ENCODE results near the gene ANKS1B.

Gene ANKS1B

DNA sequence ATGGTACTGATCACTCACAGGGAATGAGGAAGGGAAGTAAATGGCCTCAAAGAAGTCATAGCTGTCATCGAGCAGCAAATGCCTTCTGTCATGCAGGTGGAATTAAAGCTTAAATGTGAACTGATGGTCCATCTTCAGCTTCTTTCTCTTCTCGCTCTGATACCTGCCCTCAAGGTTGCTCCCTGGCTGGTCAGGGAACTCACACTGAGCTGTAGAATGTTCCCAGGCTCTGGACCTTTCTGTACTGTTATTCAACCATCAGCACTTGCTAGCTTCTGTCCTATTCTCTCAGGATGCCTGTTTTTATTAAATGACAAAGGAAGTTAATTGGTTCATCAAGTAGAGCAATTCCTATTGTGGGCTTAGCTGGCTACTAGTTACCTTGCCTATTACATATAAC is 875.8 kb downstream of the ANKS1B start:
- DNase-seq = no peak

DNA sequence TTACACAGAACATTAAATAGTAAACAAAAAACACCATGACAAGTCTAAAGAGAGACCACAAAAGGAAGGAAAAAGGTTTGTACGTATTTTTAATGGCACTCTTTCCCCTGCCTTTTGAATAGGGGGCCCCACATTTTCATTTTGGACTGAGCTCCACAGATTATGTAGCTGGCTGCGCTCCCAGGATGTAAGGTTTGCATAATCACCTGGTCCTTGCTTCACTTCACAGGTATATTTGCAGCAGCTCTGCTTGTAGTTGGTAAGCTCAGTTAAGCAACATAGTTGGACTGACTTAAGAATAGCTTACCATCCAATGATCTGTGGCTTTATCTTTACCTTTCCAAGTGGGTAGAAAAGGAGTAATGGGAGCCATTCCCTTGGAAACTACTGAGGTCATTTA is 885.0 kb downstream of the ANKS1B start:
- no peak for DNase-seq

DNA sequence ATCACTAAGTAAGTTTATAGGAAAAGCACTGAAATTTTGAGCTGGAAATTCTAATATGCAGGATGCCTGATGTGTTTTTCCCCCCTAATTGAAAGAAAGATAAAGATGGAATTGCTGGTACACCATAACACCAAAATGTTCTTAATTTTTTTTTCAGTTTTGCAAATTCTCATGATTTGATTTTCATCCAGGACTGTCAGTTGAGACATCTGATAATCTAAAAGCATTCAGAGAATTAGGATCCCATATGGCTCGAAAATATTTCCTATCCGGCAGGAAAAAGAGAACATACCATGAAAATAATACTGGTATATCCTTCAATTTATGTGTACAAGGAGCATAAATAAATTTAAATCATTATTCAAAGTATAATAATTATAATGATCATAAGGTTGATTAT is 887.6 kb downstream of the ANKS1B start:
- DNase-seq = no peak

DNA sequence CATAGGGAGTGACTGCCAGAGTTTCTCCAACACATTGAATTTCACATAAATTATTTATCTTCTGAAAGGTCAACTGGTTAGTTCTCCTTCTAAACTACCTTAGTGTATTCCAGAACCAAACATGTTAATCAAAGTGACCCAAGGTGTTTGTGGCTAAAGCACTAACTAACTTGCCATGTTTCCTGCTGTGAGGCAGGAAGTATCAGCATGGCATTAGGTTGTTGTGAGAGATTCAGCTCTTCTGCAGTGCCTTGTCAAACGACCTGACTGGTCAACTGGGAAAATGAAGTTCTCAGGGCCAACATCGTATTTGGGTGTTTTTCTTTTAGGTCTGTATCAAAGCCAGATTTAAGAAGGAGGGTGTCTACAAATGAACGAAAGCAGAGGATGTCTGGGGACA is 891.6 kb downstream of the ANKS1B start:
- no peak for DNase-seq

DNA sequence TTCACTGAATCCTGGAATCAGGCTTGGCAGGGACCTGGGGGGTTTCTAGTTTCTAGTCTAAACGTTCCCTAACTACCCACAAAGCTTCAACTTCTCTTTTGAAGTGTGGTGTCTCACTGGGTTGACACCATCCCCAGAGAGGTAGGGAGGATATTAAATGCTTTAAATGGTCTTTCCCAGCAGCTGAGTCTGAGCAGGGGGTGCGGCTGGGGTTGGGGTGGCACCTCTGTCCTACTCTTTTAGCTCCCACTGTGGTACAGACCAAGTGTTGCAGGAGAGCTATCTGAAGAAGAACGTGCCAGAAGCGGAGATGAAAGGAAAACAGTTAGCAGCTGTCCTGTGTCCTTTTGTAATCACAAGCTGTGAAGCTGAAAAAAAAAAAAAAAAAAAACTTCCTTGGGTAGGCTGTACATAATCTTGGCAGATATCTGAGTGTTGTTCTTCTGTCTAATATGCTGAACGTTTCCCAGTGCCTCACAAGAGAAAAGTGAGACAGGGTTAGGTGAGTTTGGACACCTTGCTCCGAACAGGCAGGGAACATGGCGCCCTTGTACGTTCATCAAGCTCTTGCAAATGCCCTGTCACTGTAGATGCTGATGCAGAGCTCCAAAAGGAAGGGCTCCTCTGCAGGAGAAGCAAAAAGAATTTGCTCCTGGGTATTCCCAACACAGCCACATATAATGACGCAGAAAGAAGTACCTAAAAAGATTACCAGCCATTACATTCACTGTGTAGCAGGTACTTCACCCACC is 892.5 kb downstream of the ANKS1B start:
- no peak for DNase-seq

DNA sequence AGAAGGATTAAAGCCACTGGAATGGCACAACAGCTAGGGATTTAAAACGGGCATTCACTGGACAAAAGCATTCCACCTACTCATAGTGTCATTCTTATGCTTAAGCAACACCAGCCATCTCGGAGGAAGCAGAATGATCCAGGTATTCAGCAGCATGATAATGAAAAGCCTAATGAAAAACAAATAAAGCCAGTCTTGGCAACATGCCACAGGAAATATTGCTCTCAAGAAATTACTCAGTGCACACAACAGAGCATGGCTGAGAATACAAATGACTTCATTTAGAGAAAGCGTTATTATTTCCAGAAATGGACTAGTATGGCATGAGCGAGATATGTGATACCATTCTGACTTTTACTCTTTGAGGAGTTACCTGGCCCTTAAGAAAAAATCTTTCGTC is 897.5 kb downstream of the ANKS1B start:
- DNase-seq = no peak

DNA sequence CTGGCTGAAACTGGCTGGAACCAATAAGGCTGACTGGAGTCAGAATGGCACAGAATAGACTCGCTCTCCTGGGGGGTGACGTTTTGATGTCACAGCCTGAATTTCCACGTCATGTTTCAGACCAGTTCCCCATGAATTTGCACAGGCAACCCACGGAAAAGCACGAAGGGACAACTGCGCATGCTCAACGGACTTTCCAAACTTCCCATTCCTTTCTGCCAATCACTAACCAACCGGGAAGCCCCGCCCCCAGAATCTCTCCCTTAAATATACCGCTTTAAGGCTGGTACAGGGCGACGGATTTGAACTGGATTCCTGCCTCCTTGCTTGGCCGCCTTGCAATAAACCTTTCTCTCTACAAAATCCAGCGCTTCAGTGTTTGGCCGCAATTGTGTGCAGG is 904.9 kb downstream of the ANKS1B start:
- DNase-seq = no peak

DNA sequence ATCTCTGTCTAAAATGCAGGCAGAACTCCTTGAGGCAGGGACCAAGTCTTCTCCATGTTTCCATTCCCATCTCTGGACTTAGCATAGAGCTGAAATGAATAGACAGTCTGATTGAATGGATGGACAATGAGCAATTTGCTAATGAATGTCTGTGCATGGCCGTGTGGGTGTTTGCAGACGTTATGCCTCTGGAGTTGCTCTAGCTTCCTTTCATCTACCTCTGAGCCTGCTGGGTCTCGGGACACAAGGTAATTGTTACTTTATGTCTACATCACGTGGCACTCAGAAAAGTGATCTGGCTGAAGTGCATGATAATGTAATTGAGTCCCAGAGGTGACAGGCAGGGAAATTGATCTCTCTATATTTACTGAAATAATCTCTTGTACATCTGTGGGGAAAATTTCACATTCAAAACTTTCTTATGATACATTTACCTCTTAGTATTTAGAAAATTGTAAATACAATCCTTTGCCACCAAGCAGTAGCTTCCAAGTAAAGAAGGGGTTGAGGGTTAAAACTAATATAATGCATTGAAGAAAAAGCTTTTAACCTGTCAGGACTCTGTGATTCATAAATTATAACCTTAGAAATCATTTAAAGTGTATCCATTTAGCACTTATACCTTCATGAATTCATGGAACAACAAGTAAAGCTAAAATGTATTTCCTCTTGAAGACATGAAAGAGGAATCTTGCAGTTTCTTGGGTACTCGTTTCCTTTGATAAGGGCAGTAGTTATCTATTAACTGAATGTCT is 915.6 kb downstream of the ANKS1B start:
- no peak for DNase-seq

DNA sequence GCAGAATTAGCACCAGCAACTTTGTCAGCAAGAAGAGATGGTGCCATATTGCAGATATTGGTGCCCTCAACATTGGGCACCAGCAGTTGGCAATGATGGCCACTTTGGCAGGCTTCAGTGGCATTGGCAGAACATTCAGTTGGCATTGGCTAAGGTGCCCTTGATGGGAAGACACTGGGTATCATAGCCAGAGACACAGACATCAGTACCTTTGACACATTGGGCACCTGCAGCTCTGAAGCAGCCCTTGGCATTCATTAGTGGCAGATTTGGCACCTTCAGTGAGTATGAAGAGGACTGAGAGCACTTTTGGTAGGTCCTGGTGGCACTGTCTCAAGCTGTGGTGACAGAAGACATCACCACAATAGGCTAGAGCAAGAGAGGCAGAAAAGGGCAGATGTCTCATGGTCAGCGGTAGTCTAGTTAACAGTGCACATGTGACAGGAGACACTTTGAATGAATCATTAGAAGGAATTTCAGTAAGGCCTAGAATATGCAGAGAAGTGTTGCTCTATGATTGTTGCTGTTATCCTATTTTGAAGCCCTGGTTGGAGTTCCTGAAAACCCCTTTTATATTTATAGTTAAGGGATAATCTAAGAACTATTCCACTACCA is 917.5 kb downstream of the ANKS1B start:
- no peak for DNase-seq

DNA sequence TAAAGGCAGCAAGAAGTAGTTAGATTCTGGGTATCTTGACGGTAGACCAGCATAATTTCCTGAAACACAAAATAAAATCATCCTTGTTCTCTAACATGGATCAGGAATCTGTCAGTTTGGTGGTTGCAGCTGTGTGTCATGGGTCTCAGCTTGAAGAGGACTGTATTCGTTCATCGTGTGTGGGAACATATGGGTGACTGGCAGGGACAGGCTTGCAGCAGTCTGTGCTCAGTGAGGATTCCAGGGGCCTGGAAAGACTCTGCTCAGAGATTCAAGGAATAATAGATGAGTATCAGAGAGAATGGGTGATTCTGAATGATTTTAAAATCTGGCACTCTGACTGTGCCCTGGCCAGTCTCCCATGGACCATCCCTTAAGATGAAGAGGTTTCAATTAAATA is 918.0 kb downstream of the ANKS1B start:
- DNase-seq = no peak

DNA sequence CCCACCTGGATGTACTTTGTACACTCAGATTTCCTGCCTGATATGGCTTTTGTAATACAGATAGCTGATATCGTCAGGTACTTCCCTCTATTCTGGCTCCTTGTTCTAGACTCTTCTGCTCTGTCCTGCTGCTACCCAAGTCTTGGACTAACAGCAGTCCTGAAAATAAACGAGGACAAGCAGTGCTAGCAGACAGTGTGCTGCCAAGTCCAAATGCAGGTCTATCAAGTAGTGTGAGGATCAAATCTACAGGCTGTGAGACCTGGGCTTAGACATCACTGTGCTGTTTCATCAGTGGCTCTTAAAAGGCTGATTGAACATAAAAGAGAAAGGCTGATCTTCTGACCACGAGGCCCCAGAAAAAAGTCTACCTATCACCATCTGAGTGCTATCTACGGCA is 921.6 kb downstream of the ANKS1B start:
- DNase-seq = no peak

DNA sequence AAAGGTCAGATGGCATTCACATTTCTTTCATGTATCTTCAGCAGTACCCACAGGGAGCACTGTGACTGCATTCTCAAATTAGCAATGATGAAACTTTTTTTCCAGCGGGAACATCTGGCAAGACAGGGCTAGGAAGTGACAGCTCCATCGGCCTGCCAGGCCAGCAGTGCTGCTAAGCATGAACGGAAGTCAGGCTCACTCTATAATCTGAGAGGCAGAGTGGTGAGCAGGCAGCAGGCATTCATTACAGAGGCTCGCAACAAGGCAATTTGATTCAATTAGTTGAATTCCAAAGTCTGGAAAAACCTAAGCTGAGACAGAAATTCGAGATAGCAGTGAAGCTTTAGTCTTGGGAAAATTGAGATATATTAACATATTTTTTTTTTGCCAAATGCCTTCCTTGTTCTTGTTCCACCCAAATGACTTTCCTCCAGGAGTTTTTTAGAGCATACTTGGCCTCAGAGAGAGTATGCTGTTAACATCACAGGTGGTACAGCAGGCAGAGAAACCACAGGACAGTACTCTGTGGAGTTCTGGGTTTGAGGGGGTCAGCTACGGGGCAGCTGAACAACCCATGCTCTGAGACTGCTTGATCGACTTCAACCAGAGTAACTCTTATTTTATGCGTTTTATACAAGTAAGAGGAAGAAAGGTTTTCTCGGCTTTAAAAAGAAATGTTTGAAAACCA is 924.8 kb downstream of the ANKS1B start:
- DNase-seq = no peak

DNA sequence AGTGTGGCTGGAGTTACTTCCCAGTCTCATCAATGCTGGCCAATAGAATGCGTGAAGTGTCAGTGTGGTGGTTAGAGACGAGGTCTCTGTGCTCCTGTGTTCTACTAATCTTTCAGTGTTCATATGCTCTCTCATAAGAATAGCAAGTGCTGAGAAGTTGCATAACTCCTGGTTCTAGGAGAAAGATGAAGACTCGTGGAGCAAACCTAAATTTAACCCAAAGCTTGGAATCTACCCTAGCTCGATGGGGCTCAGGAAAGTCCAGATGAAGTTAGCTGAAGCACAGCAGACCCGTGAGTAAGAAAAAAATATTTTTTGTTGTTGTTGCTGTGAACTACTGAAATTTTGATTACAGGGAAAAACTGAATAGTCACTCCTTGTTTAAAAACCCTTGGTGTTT is 927.1 kb downstream of the ANKS1B start:
- no peak for DNase-seq

DNA sequence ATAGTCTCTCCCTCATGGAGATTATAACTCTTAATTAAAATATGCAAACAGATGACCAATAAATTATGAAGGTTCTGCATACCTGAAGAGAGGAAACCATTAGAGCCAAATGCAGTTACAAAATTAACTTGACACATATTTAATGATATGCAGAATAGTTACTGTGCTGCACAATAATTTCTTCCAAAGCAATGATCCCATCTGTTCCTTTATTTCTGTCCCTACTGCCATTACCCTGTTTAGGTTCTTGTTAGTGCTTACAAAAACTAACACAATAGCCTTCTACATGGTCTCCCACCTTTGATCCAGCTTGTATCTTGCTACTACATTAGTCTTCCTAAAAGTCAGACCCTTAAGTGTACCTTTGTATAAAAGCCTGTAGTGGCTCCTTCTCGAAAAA is 928.5 kb downstream of the ANKS1B start:
- no peak for DNase-seq

DNA sequence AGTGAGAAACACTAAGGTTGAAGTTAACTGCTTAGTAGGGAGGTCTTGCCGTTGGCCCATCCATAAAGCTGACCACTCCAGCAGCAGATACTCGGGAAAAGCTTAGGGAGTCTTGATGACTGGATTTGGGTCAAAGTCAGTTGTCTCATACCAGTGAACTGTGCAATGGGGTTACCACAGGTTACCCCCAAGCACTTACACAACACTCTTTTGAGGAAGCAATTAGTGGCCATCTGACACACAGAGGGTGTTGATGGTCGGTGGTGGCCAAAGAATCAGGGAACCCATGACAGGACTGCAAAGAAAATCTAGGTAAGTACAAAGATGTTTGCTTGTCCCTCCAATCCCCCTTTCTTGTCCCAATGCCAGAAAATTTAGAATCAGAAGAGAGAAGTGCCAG is 929.4 kb downstream of the ANKS1B start:
- no peak for DNase-seq

DNA sequence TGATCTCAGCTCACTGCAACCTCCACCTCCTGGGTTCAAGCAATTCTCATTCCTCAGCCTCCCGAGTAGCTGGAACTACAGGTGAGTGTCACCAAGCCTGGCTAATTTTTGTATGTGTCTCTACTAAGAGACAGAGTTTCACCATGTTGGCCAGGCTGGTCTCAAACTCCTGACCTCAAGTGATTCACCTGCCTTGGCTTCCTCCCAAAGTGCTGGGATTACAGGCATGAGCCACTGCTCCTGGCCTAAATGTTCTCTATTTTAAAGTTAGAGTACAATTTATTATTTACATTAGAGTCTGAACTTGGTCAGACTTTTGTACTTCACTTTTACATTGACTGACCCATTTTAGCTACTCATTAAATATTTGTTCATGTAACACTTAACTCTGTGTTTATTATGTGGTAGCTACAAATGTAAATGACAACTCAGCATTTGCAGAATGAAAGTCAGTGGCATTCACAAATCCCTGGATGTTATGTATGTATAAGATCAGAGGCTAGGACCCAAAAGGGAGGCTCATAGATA is 930.1 kb downstream of the ANKS1B start:
- no peak for DNase-seq

DNA sequence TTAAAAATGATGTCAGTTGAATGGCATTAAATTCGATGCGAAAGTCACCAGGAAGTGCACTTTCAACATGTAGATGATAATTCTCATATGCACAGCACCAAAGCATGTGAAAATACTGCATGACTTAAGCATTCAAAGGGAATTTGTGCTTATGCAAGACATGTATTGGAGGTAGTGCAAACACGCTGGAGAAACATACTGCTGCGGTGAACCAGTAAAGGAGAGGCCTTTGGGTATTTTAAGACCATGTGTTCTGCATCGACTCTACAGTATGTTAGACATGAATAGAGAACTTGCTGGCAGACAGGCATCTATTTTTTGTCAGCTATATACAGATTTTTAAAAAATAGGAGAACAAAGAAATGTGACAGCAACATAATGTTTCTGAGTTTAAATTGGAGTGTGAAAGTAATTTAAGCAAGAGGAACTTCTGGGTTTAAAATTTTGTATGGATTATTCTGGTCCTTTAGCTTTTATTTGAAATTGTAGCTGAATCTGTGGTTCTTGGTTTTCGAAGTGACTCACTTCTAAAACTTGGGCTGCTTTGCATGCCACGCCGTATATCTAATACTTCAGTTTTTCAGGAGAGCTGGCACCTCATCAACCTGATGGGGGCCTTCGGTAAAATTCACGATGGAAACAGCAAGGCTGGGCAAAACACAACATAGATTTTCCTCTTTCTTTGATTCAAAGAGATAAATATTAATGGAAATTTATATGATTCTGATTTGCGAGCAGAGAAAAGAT is 930.9 kb downstream of the ANKS1B start:
- DNase-seq = no peak

DNA sequence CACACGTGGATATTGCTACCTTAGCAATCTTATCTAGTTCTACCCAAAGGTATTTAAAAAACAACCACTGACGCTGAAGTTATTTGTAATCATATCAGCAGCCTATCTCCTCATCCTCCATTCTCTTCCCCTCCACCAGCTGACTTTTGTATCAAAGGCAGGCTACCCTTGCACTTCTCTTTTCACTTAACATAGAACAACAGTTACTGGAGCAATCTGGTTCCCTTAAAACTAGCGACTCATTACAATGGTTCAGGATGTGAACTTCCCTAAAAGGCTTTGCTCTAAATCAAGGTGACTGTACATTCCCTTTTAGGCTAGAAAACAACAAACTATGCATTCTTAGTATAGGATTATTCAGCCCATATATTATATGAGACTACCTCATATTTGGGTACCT is 935.0 kb downstream of the ANKS1B start:
- no peak for DNase-seq

DNA sequence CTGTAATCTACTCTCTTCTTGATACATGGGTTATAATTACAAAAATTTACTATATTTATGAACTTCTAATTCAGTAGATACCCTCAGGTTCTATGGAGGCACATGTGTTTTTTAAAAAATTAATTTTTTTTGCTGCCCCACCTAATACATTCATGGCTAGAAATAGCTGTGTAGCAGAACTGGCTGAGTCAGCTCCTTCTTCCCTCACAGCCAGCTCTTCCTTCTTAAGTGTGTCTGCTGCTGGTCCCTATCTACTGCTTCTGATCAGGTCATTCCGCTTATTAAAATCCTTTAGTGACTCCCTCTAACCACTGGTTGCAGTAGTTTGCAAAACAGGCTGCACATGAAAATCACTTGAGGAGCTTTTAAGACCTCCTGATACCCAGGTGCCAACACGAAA is 939.6 kb downstream of the ANKS1B start:
- DNase-seq = no peak

DNA sequence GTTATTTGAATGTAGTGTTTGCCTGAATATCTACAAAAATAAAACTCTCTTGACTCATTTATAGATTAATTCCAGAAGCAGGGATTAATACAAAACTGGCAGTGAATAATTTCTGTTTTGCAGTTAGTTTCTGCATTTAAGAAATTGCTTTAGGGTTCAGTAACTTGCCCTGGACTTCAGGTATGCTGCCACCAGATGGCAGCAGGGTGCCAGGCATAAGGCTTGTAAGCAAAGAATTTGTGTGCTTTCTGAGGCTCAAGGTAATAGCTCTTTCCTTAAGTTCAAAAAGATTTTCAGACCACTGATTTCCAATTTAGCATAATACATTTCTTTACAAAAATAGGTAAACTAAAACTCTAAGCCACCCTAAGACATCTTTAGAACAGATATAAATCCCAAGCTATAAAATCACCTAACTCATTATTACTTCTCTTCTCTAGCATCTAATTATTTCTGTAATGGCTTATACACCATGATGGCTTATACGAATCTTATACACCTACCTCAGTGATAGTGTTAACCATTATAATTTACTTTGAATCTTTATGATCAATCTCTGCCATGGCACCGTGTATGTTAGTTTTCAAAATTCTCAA is 941.3 kb downstream of the ANKS1B start:
- peak; percentile 24 for DNase-seq

DNA sequence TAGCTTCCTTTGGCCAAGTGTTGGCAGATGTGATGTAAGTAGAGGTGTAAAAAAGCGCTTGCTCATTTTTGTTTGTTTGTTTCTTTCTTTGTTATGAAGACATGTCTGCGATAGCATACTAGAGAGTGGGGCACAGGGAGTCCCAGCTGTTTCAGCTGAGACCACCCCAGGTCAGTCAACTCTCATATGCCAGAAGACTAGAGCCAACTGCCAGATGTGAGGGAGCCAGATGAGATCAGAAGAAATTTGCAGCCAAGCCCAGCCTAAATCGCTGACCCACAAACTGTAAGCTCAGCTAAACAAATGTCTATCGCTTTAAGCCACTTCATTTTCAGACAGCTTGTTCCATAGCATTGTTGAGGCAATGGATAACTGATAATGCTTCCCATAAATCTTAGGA is 942.5 kb downstream of the ANKS1B start:
- no peak for DNase-seq

Data from activated CD8-positive, alpha-beta memory T cell treated with anti-CD3 and anti-CD28 coated beads, Interleukin-2, amount 50 U/mL, for 4 hours (primary cell).